Ovary (tissue), 3 donors: ENCODE results near the gene FNBP1L.

Experiments used
- CTCF ChIP-seq, 3 donors: fragments of 450-650 bp in 2 of 3; fragments of 200-600 bp in 1 of 3; IDR thresholded peaks; one replicate each; pipeline versions ENCODE4 v1.5.1 to v1.8.0; 2016 to 2022; ENCODE audit warnings: antibody characterized with exemption in 3 of 3, mild to moderate bottlenecking in 1 of 3
- EP300 ChIP-seq: sonication (generic); formaldehyde crosslinking; IDR thresholded peaks from one replicate; pipeline ENCODE4 v1.6.1; 2017; ENCODE audit warnings: antibody characterized with exemption
- POLR2A ChIP-seq: fragments of 450-650 bp; IDR thresholded peaks from one replicate; pipeline ENCODE4 v1.6.1; 2017; ENCODE audit warnings: antibody characterized with exemption, mild to moderate bottlenecking, moderate library complexity
- donor health status: DM: no; HTN: no; CAD: no.

- TF ChIP-seq POLR2A = no peak
- TF ChIP-seq CTCF (IDR thresholded peaks at IDR 0.05) = no peak
- no peak for TF ChIP-seq EP300
Observed at GRCh38 chr1:93528412-93528811, 80.5 kb downstream of the FNBP1L start.
